GM19328 (cell line): Measurements from ENCODE around the gene FHIP1B.

Experiments used
- ATAC-seq: cut with Tn5 transposase; IDR thresholded peaks from one replicate; pipeline ENCODE4 v1.9.1; 2021; ENCODE audit warnings: mild to moderate bottlenecking, moderate library complexity; ENCODE audit not compliant: unreplicated experiment

The FHIP1B gene

GRCh38 chr11:6240139-6240538 is 5.7 kb upstream of the FHIP1B start:
- ATAC-seq: no peak

GRCh38 chr11:6238902-6239301 is 4.5 kb upstream of the FHIP1B start, which contains the start of gene CNGA4:
TSS of gene CNGA4 (plus strand) at chr11:6239089. CDS start at chr11:6239207, 118 bp downstream.
- no peak for ATAC-seq

DNA sequence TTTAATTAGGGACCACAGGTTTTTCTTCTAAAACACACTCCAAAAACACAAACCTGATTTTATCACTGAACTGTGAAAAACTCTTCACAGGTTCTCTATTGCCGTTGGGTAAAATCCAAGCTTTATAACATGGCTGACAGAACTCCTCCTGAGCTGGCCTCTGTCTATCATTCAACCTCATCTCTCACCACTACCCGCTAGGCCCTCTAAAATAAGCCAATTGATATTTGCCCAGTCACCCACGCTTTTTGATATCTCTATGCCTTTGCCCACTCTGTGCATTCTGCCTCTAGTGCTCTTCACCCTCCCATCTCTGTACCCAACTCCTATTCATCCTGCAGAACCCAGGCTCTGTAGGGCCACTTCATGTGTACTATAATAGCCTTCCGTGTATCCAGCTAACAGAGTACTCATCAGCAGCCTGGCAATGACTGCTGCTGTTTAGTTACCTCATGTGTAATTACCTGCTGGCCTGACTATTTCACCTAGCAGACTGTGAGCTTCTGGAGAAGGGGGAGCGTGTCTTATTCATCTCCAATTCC is 3.4 kb upstream of the FHIP1B start:
- no peak for ATAC-seq

GRCh38 chr11:6237266-6237665 is 2.8 kb upstream of the FHIP1B start:
- ATAC-seq: no peak

- ATAC-seq: no peak
These were observed 451 bp downstream of the FHIP1B start for GRCh38 chr11:6233984-6234386.

DNA sequence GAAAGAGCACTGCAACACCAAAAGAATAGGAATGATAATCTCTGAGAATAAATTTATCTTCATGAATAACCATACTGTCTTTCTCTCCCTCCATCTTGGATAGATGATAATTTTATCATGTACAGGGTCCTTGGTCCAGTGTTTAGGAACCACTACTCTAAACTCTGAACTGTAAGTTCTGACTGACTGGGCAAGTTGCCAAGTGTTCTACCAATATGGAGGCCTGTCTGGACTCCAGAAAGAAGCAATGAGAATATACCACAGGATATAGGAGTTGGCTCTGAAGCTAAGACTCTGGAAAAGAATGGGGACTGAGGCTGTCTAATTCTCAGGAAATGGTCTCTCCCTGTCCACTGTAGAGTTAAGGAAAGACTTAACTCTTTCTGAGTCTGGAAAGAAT is 1.5 kb downstream of the FHIP1B start:
- ATAC-seq: no peak

DNA sequence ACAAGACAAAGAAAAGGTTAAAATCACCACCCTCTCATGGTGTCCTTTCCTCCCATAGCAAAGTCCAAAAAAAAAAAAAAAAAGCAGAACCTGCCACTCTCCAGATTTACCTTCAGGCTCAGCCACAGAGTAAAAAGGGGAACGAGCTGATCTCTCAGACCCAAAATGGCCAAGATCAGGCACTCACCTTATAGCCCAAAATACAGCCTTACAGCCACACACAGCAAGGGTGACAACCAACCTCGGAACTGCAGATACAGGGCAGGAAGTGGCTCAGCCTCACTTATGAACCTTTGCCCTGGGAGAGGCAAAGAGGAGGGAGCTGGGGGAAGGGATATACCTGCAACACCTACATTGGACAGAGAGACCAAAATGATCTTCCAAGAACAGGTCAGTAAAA is 4.5 kb downstream of the FHIP1B start:
- ATAC-seq: no peak

GRCh38 chr11:6228520-6228919 is 5.9 kb downstream of the FHIP1B start:
- no peak for ATAC-seq

- no peak for ATAC-seq
These were observed 8.5 kb downstream of the FHIP1B start for GRCh38 chr11:6225896-6226295.

- ATAC-seq: no peak
These were observed 9.4 kb downstream of the FHIP1B start for GRCh38 chr11:6225024-6225423.

DNA sequence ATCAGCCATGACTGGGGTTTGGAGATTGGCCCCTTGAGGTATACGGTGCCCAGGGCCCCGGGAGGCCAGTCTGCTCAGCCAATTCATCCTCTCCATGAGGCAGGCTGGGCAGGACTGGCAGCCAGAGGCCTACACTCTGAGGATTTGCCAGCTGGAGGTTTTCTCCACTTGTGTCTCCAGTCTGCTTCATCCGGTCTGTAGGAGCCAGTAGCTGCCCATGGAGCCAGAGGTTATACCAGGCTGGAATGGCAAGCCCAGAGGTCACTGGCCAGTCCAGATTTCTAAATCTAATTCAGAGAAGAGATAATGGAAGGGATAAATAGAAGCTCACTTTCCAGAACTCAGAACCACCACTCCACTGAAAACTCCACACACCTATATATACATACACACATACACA is 10.0 kb downstream of the FHIP1B start:
- no peak for ATAC-seq

DNA sequence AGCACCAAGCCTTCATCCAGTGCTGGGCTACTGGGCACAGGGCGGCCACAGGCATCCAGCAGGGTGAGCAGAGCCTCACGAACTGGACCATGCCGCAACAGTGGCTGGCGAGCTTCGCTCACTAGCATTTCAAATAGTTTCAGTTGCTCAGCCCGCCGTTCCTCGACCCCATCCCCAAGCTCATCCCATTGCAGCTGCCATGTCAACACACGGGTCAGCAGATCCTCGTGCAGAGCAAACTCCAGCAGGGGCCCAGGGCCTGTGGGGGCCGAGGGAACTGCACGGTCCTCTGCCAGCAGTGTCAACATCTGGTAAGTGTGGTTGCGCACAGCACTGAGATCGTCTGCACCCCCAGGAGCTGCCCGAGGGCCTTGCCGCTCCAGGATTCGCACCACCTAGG is 10.6 kb downstream of the FHIP1B start:
- ATAC-seq: no peak

GRCh38 chr11:6219359-6219758 is 15.1 kb downstream of the FHIP1B start:
- ATAC-seq: no peak

GRCh38 chr11:6217722-6218121 is 16.7 kb downstream of the FHIP1B start:
- ATAC-seq: no peak

GRCh38 chr11:6216501-6216900 is 17.9 kb downstream of the FHIP1B start:
- no peak for ATAC-seq

- ATAC-seq: no peak
These were observed 19.9 kb downstream of the FHIP1B start for GRCh38 chr11:6214530-6214929.

GRCh38 chr11:6210274-6210955 is 24.0 kb downstream of the FHIP1B start:
- ATAC-seq: no peak

GRCh38 chr11:6209801-6210200 is 24.6 kb downstream of the FHIP1B start:
- ATAC-seq: no peak

DNA sequence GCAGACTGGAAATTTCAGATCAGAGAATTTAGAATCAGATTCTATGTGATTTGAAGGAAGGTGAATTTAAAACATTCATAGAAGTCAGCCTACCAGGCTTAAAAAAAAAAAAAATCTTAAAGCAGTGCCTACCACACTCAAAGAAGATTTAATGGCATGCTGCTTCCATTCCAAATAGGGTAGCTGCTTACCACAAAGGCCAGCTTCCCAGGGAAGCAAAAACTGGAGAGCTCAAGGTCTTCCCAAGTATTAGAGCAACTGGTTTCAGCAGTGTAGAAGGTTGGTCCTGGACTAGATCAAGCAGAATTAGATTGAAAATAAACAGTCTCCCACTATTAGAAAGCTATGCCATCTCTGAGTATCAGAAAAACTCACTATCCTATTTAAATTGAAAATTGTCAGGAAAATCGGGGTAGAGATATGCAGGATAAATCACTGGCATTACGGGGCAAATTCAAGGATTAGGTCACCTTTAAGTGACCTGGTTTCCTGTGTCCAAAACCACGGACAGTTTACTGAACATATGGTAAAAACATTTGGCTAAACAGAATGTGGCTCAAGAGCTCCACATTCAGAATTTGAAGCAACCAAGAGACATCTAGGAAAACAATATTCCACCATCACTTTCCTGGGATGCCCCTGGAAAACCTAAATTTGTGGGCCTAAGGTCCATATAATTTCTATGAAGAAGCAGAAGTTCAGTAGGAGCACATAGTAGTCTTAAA is 27.8 kb downstream of the FHIP1B start:
- ATAC-seq: no peak

DNA sequence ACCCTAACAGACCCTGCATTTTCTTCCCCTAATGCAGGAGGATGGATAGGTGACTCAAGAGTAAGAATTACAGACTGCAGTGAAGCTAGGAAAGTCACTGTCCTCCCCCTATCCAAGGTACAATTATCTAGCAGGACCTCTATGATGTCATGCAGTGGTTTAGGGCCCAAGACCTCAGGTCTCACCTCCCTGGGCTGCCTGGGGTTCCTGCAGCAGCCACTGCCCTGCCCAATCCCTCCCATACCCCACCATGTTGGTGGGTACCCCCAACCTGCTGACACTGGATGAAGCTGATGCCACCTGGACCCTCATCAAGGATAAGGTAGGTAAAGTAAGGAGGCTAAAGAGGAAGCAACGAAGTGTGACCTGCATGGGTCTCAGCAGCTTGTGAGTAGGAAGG is 29.1 kb downstream of the FHIP1B start, which contains the start of gene C11orf42:
TSS of gene C11orf42 (plus strand) at position 192 of the 400 bp plus-strand sequence. CDS start at position 251, 59 bp downstream.
- ATAC-seq: no peak

DNA sequence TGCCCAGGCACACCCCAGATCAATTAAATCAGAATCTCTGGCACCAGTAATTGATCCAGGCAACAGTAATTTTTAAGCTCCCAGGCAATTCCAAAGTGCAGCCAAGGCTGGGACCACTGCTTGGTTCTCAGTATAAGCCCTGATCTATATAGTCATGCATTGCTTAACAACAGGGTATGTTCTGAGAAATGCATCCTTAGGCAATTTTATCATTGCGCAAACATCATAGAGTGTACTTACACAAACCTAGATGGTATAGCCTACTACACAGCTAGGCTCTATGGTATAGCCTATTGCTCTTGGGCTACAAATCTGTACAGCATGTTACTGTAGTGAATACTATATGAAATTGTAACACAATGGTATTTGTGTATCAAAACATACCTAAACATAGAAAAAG is 29.7 kb downstream of the FHIP1B start:
- ATAC-seq: no peak

GRCh38 chr11:6203327-6203726 is 31.1 kb downstream of the FHIP1B start:
- peak; percentile 44 for ATAC-seq
